HepG2 (cell line): ENCODE measurements around the gene HSDL1. TPM values are rescaled to one million over a fixed set of nuclear protein-coding genes. Genes with fewer than 3 reads are reported as not detected.
A peak's percentile ranks its signal among the peaks of the same experiment; 100 is the strongest.

Source experiments
- CCDC6 ChIP-seq: sonication (generic); formaldehyde crosslinking; IDR thresholded peaks from 2 replicates; pipeline ENCODE4 v1.8.1; 2022; ENCODE audit warnings: mild to moderate bottlenecking, missing genetic modification reagents, moderate library complexity
- ELF4 ChIP-seq: sonication (generic); formaldehyde crosslinking; IDR thresholded peaks from 2 replicates; pipeline ENCODE4 v1.5.0; 2020; ENCODE audit warnings: missing genetic modification reagents, mild to moderate bottlenecking, moderate library complexity, borderline replicate concordance
- FOXJ3 ChIP-seq: sonication (generic); formaldehyde crosslinking; IDR thresholded peaks from 2 replicates; pipeline ENCODE4 v1.4.0; 2020; ENCODE audit warnings: missing genetic modification reagents, mild to moderate bottlenecking, borderline replicate concordance
- GABPA ChIP-seq, 2 experiments: IDR thresholded peaks; 2 replicates each; pipeline ENCODE4 v1.6.1; 2011 to 2016; ENCODE audit warnings: low read depth in 2 of 2, low read length in 1 of 2, missing biosample characterization in 1 of 2, missing genetic modification characterization in 1 of 2
- GABPB1 ChIP-seq: IDR thresholded peaks from 2 replicates; pipeline ENCODE4 v1.6.1; 2016; ENCODE audit warnings: mild to moderate bottlenecking, missing genetic modification reagents, moderate library complexity, missing compliant biosample characterization
- JUN ChIP-seq: sonication (generic); formaldehyde crosslinking; IDR thresholded peaks from 2 replicates; pipeline ENCODE4 v1.4.0; 2020; ENCODE audit warnings: mild to moderate bottlenecking, missing genetic modification reagents
- JUND ChIP-seq: sonication (generic); formaldehyde crosslinking; IDR thresholded peaks from 2 replicates; pipeline ENCODE4 v1.8.0; 2022; ENCODE audit warnings: mild to moderate bottlenecking, missing genetic modification reagents
- KDM3A ChIP-seq: IDR thresholded peaks from 2 replicates; pipeline ENCODE4 v1.6.1; 2018; ENCODE audit warnings: low read depth, missing compliant biosample characterization
- MAX ChIP-seq: IDR thresholded peaks from 2 replicates; pipeline ENCODE4 v1.6.1; 2012; ENCODE audit warnings: inconsistent platforms
- POLR2AphosphoS5 ChIP-seq: IDR thresholded peaks from 2 replicates; pipeline ENCODE4 v1.6.1; 2012; ENCODE audit warnings: low read depth, low read length
- POLR2G ChIP-seq: fragments of 200-400 bp; formaldehyde crosslinking; IDR thresholded peaks from 2 replicates; pipeline ENCODE4 v1.6.1; 2018; ENCODE audit warnings: mild to moderate bottlenecking, low read depth, low read length, moderate library complexity
- RFXANK ChIP-seq: IDR thresholded peaks from 2 replicates; pipeline ENCODE4 v1.6.1; 2016
- SALL2 ChIP-seq: sonication (generic); formaldehyde crosslinking; IDR thresholded peaks from 2 replicates; pipeline ENCODE4 v1.8.1; 2023; ENCODE audit warnings: mild to moderate bottlenecking, missing genetic modification reagents, inconsistent platforms
- TMF1 ChIP-seq: sonication (generic); formaldehyde crosslinking; IDR thresholded peaks from 2 replicates; pipeline ENCODE4 v1.8.1; 2022; ENCODE audit warnings: low read depth, missing genetic modification reagents
- ZBTB1 ChIP-seq: sonication (generic); formaldehyde crosslinking; IDR thresholded peaks from 2 replicates; pipeline ENCODE4 v1.4.0; 2020; ENCODE audit warnings: missing genetic modification reagents, borderline replicate concordance
- ZBTB42 ChIP-seq: sonication (generic); formaldehyde crosslinking; IDR thresholded peaks from 2 replicates; pipeline ENCODE4 v1.5.0; 2020; ENCODE audit warnings: mild to moderate bottlenecking, missing genetic modification reagents
- ZGPAT ChIP-seq: IDR thresholded peaks from 2 replicates; pipeline ENCODE4 v1.6.1; 2016; ENCODE audit warnings: mild to moderate bottlenecking
- ZNF124 ChIP-seq: sonication (generic); formaldehyde crosslinking; IDR thresholded peaks from 2 replicates; pipeline ENCODE4 v1.4.0; 2020; ENCODE audit warnings: missing genetic modification reagents
- ZNF264 ChIP-seq: sonication (generic); formaldehyde crosslinking; IDR thresholded peaks from 2 replicates; pipeline ENCODE4 v1.4.0; 2020; ENCODE audit warnings: missing genetic modification reagents
- ZNF335 ChIP-seq: sonication (generic); formaldehyde crosslinking; IDR thresholded peaks from 2 replicates; pipeline ENCODE4 v1.4.0; 2020; ENCODE audit warnings: missing genetic modification reagents
- ZNF589 ChIP-seq: sonication (generic); formaldehyde crosslinking; conservative IDR thresholded peaks from 2 replicates; pipeline ENCODE4 v1.8.0; 2022; ENCODE audit warnings: mild to moderate bottlenecking, moderate library complexity, missing genetic modification reagents
- ZNF766 ChIP-seq: sonication (generic); formaldehyde crosslinking; IDR thresholded peaks from 2 replicates; pipeline ENCODE4 v1.5.0; 2020; ENCODE audit warnings: missing genetic modification reagents, borderline replicate concordance
- ZNF776 ChIP-seq: sonication (generic); formaldehyde crosslinking; IDR thresholded peaks from 2 replicates; pipeline ENCODE4 v1.4.0; 2020; ENCODE audit warnings: mild to moderate bottlenecking, missing genetic modification reagents
- ZUFSP ChIP-seq: sonication (generic); formaldehyde crosslinking; IDR thresholded peaks from 2 replicates; pipeline ENCODE4 v1.9.0; 2021; ENCODE audit warnings: missing genetic modification reagents, mild to moderate bottlenecking, borderline replicate concordance
- polyA plus RNA-seq, 8 experiments: library from polyadenylated mRNA; depleted of rRNA in 3 of 8; stranded (reverse) in 7 of 8; unstranded in 1 of 8; fragments of >200 nt; fragmentation: Illumina TruSeq in 4 of 8; extraction: Trizol in 4 of 8; gene quantifications; 2 replicates each; pipeline versions ENCODE4 v1.2.1 to v1.2.3, GENCODE V29; 2011 to 2016; ENCODE audit warnings: low read depth in 4 of 8, missing spikeins in 1 of 8, mixed read lengths in 1 of 8; ENCODE audit not compliant: insufficient read depth in 1 of 8
- total RNA-seq, 5 experiments: library from RNA; depleted of rRNA; stranded (reverse); fragments of >200 nt; fragmentation: Illumina TruSeq; extraction: Trizol; gene quantifications; 2 replicates each; pipeline ENCODE4 v1.2.3, GENCODE V29; 2016; ENCODE audit warnings: low read depth in 1 of 5
- TF ChIP-seq, protein P1 (sequence below): sonication (generic); formaldehyde crosslinking; IDR thresholded peaks from 2 replicates; pipeline ENCODE4 v1.4.0; 2020; ENCODE audit warnings: missing genetic modification reagents, mild to moderate bottlenecking, borderline replicate concordance
- TF ChIP-seq, protein P2 (sequence below): fragments of 450-650 bp; IDR thresholded peaks from 2 replicates; pipeline ENCODE4 v1.6.1; 2016

The HSDL1 gene
- total and polyA plus RNA-seq, 2 of the 13 experiments (the other 11 are each of a cell fraction or from before 2014, with no cell fraction given) = 49.2 to 49.7 TPM

GRCh38 chr16:84096447-84097005 is 48.5 kb downstream of the HSDL1 start (continued):
- TF ChIP-seq CCDC6 (CRISPR knock-in tag) = no peak
- no peak for TF ChIP-seq ELF4 (CRISPR knock-in tag)
- no peak for TF ChIP-seq TMF1 (CRISPR knock-in tag)
- TF ChIP-seq ZNF264 = peak; percentile 54; the same call in 1 of the 2 replicates
- no peak for TF ChIP-seq JUND
- no peak for TF ChIP-seq POLR2G
- TF ChIP-seq SALL2 (CRISPR knock-in tag) = no peak
- TF ChIP-seq ZNF776 = no peak
- TF ChIP-seq ZBTB1 (CRISPR knock-in tag) = no peak
- TF ChIP-seq, protein P1, sequence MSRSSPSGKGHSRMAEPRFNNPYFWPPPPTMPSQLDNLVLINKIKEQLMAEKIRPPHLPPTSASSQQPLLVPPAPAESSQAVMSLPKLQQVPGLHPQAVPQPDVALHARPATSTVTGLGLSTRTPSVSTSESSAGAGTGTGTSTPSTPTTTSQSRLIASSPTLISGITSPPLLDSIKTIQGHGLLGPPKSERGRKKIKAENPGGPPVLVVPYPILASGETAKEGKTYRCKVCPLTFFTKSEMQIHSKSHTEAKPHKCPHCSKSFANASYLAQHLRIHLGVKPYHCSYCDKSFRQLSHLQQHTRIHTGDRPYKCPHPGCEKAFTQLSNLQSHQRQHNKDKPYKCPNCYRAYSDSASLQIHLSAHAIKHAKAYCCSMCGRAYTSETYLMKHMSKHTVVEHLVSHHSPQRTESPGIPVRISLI (CRISPR knock-in tag) = no peak
- no peak for TF ChIP-seq ZBTB42 (CRISPR knock-in tag)
- TF ChIP-seq, protein P2, sequence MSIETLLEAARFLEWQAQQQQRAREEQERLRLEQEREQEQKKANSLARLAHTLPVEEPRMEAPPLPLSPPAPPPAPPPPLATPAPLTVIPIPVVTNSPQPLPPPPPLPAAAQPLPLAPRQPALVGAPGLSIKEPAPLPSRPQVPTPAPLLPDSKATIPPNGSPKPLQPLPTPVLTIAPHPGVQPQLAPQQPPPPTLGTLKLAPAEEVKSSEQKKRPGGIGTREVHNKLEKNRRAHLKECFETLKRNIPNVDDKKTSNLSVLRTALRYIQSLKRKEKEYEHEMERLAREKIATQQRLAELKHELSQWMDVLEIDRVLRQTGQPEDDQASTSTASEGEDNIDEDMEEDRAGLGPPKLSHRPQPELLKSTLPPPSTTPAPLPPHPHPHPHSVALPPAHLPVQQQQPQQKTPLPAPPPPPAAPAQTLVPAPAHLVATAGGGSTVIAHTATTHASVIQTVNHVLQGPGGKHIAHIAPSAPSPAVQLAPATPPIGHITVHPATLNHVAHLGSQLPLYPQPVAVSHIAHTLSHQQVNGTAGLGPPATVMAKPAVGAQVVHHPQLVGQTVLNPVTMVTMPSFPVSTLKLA = 0 out of 2 replicates have a peak, but pooled peaks have one; percentile 14
- TF ChIP-seq KDM3A (CRISPR knock-in tag) = 0 out of 2 replicates have a peak, but pooled peaks have one; percentile 46
- TF ChIP-seq JUN = no peak
- no peak for TF ChIP-seq ZUFSP
- TF ChIP-seq ZNF335 (CRISPR knock-in tag) = peak; percentile 62; the same call in 1 of the 2 replicates
- TF ChIP-seq MAX = peak; percentile 61
- TF ChIP-seq GABPA (IDR thresholded peaks at IDR 0.05; ENCODE audit: low read depth, low read length) = no peak
- TF ChIP-seq GABPA (CRISPR knock-in tag; IDR thresholded peaks at IDR 0.05; ENCODE audit: low read depth) = peak; percentile 21; the same call in 1 of the 2 replicates
- TF ChIP-seq POLR2AphosphoS5 = no peak
- TF ChIP-seq RFXANK (CRISPR knock-in tag) = no peak
- TF ChIP-seq FOXJ3 (CRISPR knock-in tag) = peak; percentile 71; the same call in 1 of the 2 replicates
- 0 out of 2 replicates have a peak, but pooled peaks have one; percentile 26 for TF ChIP-seq ZNF589 (CRISPR knock-in tag)
- TF ChIP-seq ZNF766 (CRISPR knock-in tag) = no peak
- TF ChIP-seq GABPB1 (CRISPR knock-in tag) = no peak
- TF ChIP-seq ZGPAT = peak; percentile 88
- TF ChIP-seq ZNF124 = no peak
